Ovary (tissue), 3 donors: ENCODE data around the gene FIZ1.

ENCODE experiments used
- EP300 ChIP-seq: sonication (generic); formaldehyde crosslinking; IDR thresholded peaks from one replicate; pipeline ENCODE4 v1.6.1; 2017; ENCODE audit warnings: antibody characterized with exemption
- POLR2A ChIP-seq: fragments of 450-650 bp; IDR thresholded peaks from one replicate; pipeline ENCODE4 v1.6.1; 2017; ENCODE audit warnings: antibody characterized with exemption, mild to moderate bottlenecking, moderate library complexity
- TF ChIP-seq, protein P1 (sequence below), 3 donors: fragments of 450-650 bp in 2 of 3; fragments of 200-600 bp in 1 of 3; IDR thresholded peaks; one replicate each; pipeline versions ENCODE4 v1.5.1 to v1.8.0; 2016 to 2022; ENCODE audit warnings: antibody characterized with exemption in 3 of 3, mild to moderate bottlenecking in 1 of 3
- donor health status: DM: no; HTN: no; CAD: no.

DNA sequence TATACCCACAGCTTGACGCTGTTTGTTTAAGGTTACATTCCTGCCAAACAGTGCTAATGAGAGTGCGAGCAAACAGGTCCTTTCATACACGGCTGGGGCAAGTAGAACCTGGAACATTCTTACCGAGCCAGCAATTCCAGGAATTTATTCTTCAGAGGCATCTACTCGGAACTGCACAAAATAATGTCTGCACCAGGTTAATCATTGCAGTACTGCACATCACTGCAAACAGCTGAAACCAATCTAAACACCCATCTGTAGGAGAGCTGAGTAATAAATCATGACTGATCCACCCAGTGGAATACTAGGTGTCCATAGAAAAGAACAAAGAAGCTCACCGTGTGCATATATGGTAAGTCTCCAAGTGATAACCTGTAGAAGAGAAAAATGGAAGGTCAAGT, 17.5 kb downstream of the FIZ1 start:
- TF ChIP-seq, protein P1, sequence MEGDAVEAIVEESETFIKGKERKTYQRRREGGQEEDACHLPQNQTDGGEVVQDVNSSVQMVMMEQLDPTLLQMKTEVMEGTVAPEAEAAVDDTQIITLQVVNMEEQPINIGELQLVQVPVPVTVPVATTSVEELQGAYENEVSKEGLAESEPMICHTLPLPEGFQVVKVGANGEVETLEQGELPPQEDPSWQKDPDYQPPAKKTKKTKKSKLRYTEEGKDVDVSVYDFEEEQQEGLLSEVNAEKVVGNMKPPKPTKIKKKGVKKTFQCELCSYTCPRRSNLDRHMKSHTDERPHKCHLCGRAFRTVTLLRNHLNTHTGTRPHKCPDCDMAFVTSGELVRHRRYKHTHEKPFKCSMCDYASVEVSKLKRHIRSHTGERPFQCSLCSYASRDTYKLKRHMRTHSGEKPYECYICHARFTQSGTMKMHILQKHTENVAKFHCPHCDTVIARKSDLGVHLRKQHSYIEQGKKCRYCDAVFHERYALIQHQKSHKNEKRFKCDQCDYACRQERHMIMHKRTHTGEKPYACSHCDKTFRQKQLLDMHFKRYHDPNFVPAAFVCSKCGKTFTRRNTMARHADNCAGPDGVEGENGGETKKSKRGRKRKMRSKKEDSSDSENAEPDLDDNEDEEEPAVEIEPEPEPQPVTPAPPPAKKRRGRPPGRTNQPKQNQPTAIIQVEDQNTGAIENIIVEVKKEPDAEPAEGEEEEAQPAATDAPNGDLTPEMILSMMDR (IDR thresholded peaks at IDR 0.05) = no peak
- TF ChIP-seq POLR2A = no peak
- no peak for TF ChIP-seq EP300
